H1 (cell line): Measurements from ENCODE around the gene PEX16.

ENCODE experiments used
- CHD2 ChIP-seq: IDR thresholded peaks from 2 replicates; pipeline ENCODE4 v1.6.1; 2012; ENCODE audit warnings: low read length, improper control_type of control experiment
- CREB1 ChIP-seq: IDR thresholded peaks from 2 replicates; pipeline ENCODE4 v1.6.1; 2012; ENCODE audit warnings: inconsistent platforms
- CTCF ChIP-seq, 3 experiments: IDR thresholded peaks; 1 replicate in 2 of 3; 2 replicates in 1 of 3; pipeline versions ENCODE4 v1.5.1 to v1.6.1; 2011; ENCODE audit warnings: low read length in 3 of 3, mild to moderate bottlenecking in 3 of 3, inconsistent platforms in 2 of 3, low read depth in 1 of 3, moderate library complexity in 1 of 3; ENCODE audit not compliant: insufficient read depth in 1 of 3; ENCODE audit errors: control extremely low read depth in 1 of 3
- EZH2 ChIP-seq: fragments of 200-600 bp; sonication (generic); IDR thresholded peaks from 2 replicates; pipeline ENCODE4 v1.7.1; 2012; ENCODE audit warnings: low read depth, mild to moderate bottlenecking, moderate library complexity, low read length, inconsistent platforms; ENCODE audit not compliant: severe bottlenecking
- MAX ChIP-seq: IDR thresholded peaks from 2 replicates; pipeline ENCODE4 v1.6.1; 2012; ENCODE audit warnings: inconsistent platforms
- POLR2A ChIP-seq, 2 experiments: IDR thresholded peaks; 1 replicate in 1 of 2; 2 replicates in 1 of 2; pipeline ENCODE4 v1.6.1; 2011; ENCODE audit warnings: low read depth in 2 of 2, low read length in 2 of 2, mild to moderate bottlenecking in 2 of 2; ENCODE audit errors: control extremely low read depth in 1 of 2
- POLR2AphosphoS5 ChIP-seq: IDR thresholded peaks from 2 replicates; pipeline ENCODE4 v1.6.1; 2011; ENCODE audit warnings: low read depth, low read length
- SP2 ChIP-seq: IDR thresholded peaks from 2 replicates; pipeline ENCODE4 v1.6.1; 2012; ENCODE audit warnings: mild to moderate bottlenecking, low read length, inconsistent platforms
- SUZ12 ChIP-seq: fragments of 200-600 bp; sonication (generic); IDR thresholded peaks from 2 replicates; pipeline ENCODE4 v1.6.1; 2012; ENCODE audit warnings: mild to moderate bottlenecking, inconsistent platforms, low read length, moderate library complexity, mixed read lengths

GRCh38 chr11:45884596-45885185 lies 33.0 kb downstream of the PEX16 start:
- TF ChIP-seq SUZ12 (no peak), EZH2 (no peak), CREB1 (no peak), CTCF (IDR thresholded peaks at IDR 0.05; ENCODE audit: control extremely low read depth in 1 of 3, insufficient read depth in 1 of 3, low read depth in 1 of 3, low read length in 3 of 3) (no peak), MAX (no peak), POLR2A (IDR thresholded peaks at IDR 0.05; ENCODE audit: control extremely low read depth in 1 of 2, low read depth in 2 of 2, low read length in 2 of 2) (no peak), CHD2 (no peak), POLR2AphosphoS5 (no peak), SP2 (no peak)
